K562 (cell line): ENCODE results near the gene SPTLC3.

ENCODE experiments used
- ATF3 ChIP-seq, 2 experiments: fragments of 450-650 bp in 1 of 2; sonication (generic) in 1 of 2; formaldehyde crosslinking in 1 of 2; IDR thresholded peaks in 1 of 2; conservative IDR thresholded peaks in 1 of 2; 2 replicates each; pipeline versions ENCODE4 v1.6.1 to v1.8.1; 2016 to 2023; ENCODE audit warnings: mild to moderate bottlenecking in 2 of 2, moderate library complexity in 2 of 2, inconsistent platforms in 1 of 2, missing genetic modification reagents in 1 of 2
- CXXC5 ChIP-seq: fragments of 250-450 bp; sonication (Bioruptor Pico); IDR thresholded peaks from 2 replicates; pipeline ENCODE4 v1.8.0; 2022; ENCODE audit warnings: inconsistent platforms, mild to moderate bottlenecking, moderate library complexity
- NFYB ChIP-seq: IDR thresholded peaks from 2 replicates; pipeline ENCODE4 v1.6.1; 2011; ENCODE audit warnings: mild to moderate bottlenecking, moderate library complexity; ENCODE audit not compliant: insufficient read length; ENCODE audit errors: extremely low read depth
- POLR2AphosphoS5 ChIP-seq: IDR thresholded peaks from 2 replicates; pipeline ENCODE4 v1.6.1; 2011; ENCODE audit warnings: mild to moderate bottlenecking, low read depth, low read length, moderate library complexity; ENCODE audit not compliant: control insufficient read depth, insufficient read depth
- SIN3B ChIP-seq: fragments of 450-650 bp; IDR thresholded peaks from 2 replicates; pipeline ENCODE4 v1.6.1; 2017; ENCODE audit warnings: low read depth, mild to moderate bottlenecking, moderate library complexity

DNA sequence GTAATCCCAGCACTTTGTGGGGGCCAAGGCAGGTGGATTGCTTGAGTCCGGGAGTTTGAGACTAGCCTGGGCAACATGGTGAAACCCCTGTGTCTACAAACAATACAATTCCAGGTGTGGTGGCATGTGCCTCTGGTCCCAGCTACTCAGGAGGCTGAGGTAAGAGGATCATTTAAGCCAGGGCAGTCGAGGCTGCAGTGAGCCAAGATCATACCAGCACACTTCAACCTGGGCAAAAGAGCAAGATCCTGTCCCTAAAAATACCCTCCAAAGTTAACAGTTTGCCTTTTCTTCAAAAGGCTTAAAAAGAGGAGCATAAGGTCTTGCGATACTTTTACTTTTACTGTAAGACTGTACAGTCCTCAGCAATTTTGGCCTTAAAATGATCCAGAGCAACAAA is 10.7 kb upstream of the SPTLC3 start:
- TF ChIP-seq ATF3 (IDR thresholded peaks at IDR 0.05) = no peak
- no peak for TF ChIP-seq ATF3 (CRISPR knock-in tag; conservative IDR thresholded peaks at IDR 0.05)
- TF ChIP-seq SIN3B = no peak
- TF ChIP-seq NFYB = no peak
- no peak for TF ChIP-seq POLR2AphosphoS5
- no peak for TF ChIP-seq CXXC5 (CRISPR knock-in tag)
